ENCODE measurements around the gene RALGDS. TPM values are rescaled to one million over a fixed set of nuclear protein-coding genes. Genes with fewer than 3 reads are reported as not detected.

RALGDS gene
- total and polyA plus RNA-seq, 2 experiments from 2014 or later = 8.6 to 20.3 TPM

- TF ChIP-seq REST (IDR thresholded peaks at IDR 0.05; ENCODE audit: unreplicated experiment) (no peak), EZH2 (IDR thresholded peaks at IDR 0.05; ENCODE audit: low read depth, unreplicated experiment) (no peak), CTCF (conservative IDR thresholded peaks at IDR 0.05; ENCODE audit: low read depth in 2 of 2) (no peak), ZNF331 (CRISPR knock-in tag; IDR thresholded peaks at IDR 0.05; ENCODE audit: low read depth) (no peak), STAT1 (IDR thresholded peaks at IDR 0.05; ENCODE audit: unreplicated experiment) (no peak), JUNB (IDR thresholded peaks at IDR 0.05; ENCODE audit: unreplicated experiment) (no peak), EZH2phosphoT487 (IDR thresholded peaks at IDR 0.05; ENCODE audit: unreplicated experiment) (no peak)
Observed at GRCh38 chr9:133111808-133112662, 9.0 kb downstream of the RALGDS start (continued).

DNA sequence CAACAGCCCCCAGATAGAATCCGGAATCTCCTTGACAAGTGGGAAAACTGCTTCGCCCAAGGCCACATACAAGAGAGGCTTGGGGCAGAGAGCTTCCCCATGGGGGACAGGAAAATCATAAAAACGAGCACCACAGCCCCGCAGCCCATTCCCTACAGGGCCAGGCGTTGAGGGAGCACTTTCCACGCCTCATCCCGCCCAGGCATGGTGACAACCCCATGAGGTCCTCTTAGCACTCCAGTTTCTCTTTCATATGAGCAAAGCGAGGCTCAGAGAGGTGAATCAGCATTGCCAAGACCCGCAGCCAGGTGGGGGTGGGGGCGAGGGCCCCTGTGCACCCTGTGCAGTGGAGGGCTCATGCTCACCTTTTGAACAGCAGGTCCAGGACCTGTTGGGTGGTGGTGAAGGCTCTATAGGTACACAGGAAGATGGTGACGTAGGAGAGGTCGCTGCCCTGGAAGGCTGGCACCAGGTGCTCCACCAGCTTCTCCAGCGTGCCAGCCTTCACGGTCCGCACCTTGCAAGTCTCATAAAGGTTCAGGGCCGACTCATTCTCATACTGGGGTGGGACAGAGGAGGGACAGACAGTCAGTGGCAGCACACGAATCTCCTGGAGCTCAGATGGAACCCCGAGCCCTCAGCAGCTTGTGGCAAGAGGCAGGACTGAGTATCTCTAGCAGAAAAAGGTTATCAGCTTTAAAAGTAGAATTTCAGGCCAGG is 10.9 kb downstream of the RALGDS start:
- no peaks in the 10 kb centered on the region for H3K9me2 ChIP-seq (ENCODE audit: insufficient read depth)
- no peak overlapping the region for H3K4me3 ChIP-seq
- H3K27me3 ChIP-seq (ENCODE audit: insufficient read depth) = no peaks in the 10 kb centered on the region
- no peak overlapping the region for H3K27ac Mint-ChIP-seq
- no peaks in the 10 kb centered on the region for H3K4me1 ChIP-seq (ENCODE audit: insufficient read depth)
- DNase-seq (ENCODE audit: low spot score) = no peak
- no peaks in the 10 kb centered on the region for H3K9me3 Mint-ChIP-seq
- H4K20me1 ChIP-seq (replicated peaks; ENCODE audit: insufficient read depth) = no peaks in the 10 kb centered on the region; the same call in 1 of the 2 replicates
- no peaks in the 10 kb centered on the region for H3K79me2 ChIP-seq (replicated peaks; ENCODE audit: insufficient read depth)
- peaks cover 8% of the 10 kb centered on the region for H3K27me3 Mint-ChIP-seq (ENCODE audit: insufficient read depth, low read depth, poor library complexity)
- no peaks in the 10 kb centered on the region for H3K36me3 ChIP-seq (ENCODE audit: insufficient read depth)
- peaks cover 10% of the 10 kb centered on the region for H3K36me3 Mint-ChIP-seq (ENCODE audit: low read depth)
- no peak overlapping the region for H3K27ac ChIP-seq (ENCODE audit: low read depth)
- no peak overlapping the region for H3K4me2 ChIP-seq
- no peak overlapping the region for H2AFZ ChIP-seq
- H3F3A ChIP-seq (replicated peaks; ENCODE audit: low read depth) = no peaks in the 10 kb centered on the region
- peaks cover 4% of the 10 kb centered on the region for H3K4me1 Mint-ChIP-seq
- H3K4me3 Mint-ChIP-seq = no peak overlapping the region
- ATAC-seq = no peak
- TF ChIP-seq ZNF331 (CRISPR knock-in tag; IDR thresholded peaks at IDR 0.05; ENCODE audit: low read depth) (no peak), REST (IDR thresholded peaks at IDR 0.05; ENCODE audit: unreplicated experiment) (no peak), NANOG (IDR thresholded peaks at IDR 0.05; ENCODE audit: borderline replicate concordance) (no peak), EZH2 (IDR thresholded peaks at IDR 0.05; ENCODE audit: low read depth, unreplicated experiment) (no peak), CREB1 (CRISPR knock-in tag; IDR thresholded peaks at IDR 0.05; ENCODE audit: low read depth) (no peak), ZNF114 (CRISPR knock-in tag; IDR thresholded peaks at IDR 0.05) (no peak), EZH2phosphoT487 (IDR thresholded peaks at IDR 0.05; ENCODE audit: unreplicated experiment) (no peak)
